ENCODE data around the gene VAMP3. TPM values are rescaled to one million over a fixed set of nuclear protein-coding genes. Genes with fewer than 3 reads are reported as not detected.

VAMP3 gene
- total RNA-seq, 1 donor from 2014 or later, result 75.9 TPM

DNA sequence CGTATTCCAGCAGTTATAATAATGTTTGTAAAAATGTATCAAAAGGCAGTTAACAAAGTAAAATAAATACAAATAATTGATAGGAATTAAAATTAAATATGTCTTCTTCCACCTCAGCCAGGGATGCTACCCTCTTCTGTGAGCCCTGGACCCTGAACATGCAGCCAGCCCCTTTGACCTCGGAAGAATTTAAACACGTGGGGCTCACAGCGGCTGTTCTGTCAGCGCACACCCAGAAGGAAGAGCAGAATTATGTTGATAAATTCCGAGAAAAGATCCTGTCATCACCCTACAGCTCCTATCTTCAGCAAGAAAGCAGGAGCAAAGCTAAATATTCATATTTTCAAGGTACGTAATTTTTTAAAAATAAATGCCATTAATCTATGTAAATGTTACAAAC is 55.3 kb downstream of the VAMP3 start:
- DNase-seq, result no peak
- intact Hi-C loops (cut with micrococcal nuclease), result no loop called here
- peaks cover 98% of the 10 kb centered on the region for H3K36me3 ChIP-seq
- no peak for TF ChIP-seq CTCF (IDR thresholded peaks at IDR 0.05; ENCODE audit: borderline replicate concordance)
- peak overlapping the region; percentile 51 for H3K4me3 ChIP-seq
- H3K4me1 ChIP-seq, result peaks cover 3% of the 10 kb centered on the region
- H3K27me3 ChIP-seq (ENCODE audit: low read depth), result no peaks in the 10 kb centered on the region
- H3K27ac ChIP-seq (replicated peaks), result no peak overlapping the region
- no peaks in the 10 kb centered on the region for H3K9me3 ChIP-seq (replicated peaks)

- Histone ChIP-seq H3K4me1 (peaks cover 7% of the 10 kb centered on the region), H3K27me3 (ENCODE audit: low read depth) (no peaks in the 10 kb centered on the region), H3K27ac (replicated peaks) (peak overlapping the region; percentile 18), H3K4me3 (peak overlapping the region; percentile 51), H3K36me3 (peaks cover 88% of the 10 kb centered on the region), H3K9me3 (replicated peaks) (no peaks in the 10 kb centered on the region)
- intact Hi-C loops (cut with micrococcal nuclease), result no loop called here
- TF ChIP-seq CTCF (IDR thresholded peaks at IDR 0.05; ENCODE audit: borderline replicate concordance), result no peak
- DNase-seq, result no peak
These were observed 56.2 kb downstream of the VAMP3 start for GRCh38 chr1:7827126-7827955.

Other genes with a start within 250 kb of the VAMP3 start
- 12.5 TPM for gene PER3, start 13.0 kb downstream of the VAMP3 start, total RNA-seq
- not detected for gene UTS2, start 81.8 kb downstream of the VAMP3 start, total RNA-seq
- not detected for gene TNFRSF9, start 169.5 kb downstream of the VAMP3 start, total RNA-seq
- gene PARK7, start 190.4 kb downstream of the VAMP3 start, total RNA-seq, result 329 TPM

Measured in left ventricle myocardium inferior (tissue), 1 donor.